Erythroblast (primary cell): ENCODE measurements around the gene EXOC1L.
"Not testable (repeated sequence)": the region's sequence is repeated elsewhere in the genome, so short reads cannot be mapped to it uniquely, and the experiment has no call there.

Experiments
- DNase-seq, 2 experiments: peaks; one replicate each; lab custom pipeline; 2025; lab: John Stamatoyannopoulos, UW
- GATA1 ChIP-seq: IDR thresholded peaks from 2 replicates; pipeline ENCODE4 v1.6.1; 2011; ENCODE audit warnings: low read depth, mild to moderate bottlenecking, control low read depth, low read length, moderate library complexity
- POLR2A ChIP-seq: IDR thresholded peaks from 2 replicates; pipeline ENCODE4 v1.6.1; 2011; ENCODE audit warnings: mild to moderate bottlenecking, low read length

The EXOC1L gene

DNA sequence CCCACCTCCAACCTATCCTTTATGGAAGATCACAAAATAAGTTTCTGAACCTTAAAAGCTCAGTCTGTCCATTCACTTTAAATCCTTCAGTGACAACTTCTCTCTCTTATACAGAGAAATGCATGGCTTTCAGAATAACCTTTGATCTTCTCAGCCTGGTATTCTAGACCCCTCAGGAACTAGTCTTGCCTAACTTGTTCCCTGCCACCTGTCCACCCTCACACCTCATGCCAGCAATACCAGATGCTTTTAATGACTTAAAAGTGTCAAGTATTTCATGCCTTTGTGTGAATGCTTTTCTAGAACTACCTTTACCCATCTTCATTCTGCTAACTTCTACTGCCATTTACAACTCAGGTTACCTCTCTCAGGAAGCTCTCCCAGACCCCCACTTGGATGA, 7.4 kb downstream of the EXOC1L start:
- DNase-seq, result no peak
- no peak for TF ChIP-seq GATA1
- no peak for TF ChIP-seq POLR2A

DNA sequence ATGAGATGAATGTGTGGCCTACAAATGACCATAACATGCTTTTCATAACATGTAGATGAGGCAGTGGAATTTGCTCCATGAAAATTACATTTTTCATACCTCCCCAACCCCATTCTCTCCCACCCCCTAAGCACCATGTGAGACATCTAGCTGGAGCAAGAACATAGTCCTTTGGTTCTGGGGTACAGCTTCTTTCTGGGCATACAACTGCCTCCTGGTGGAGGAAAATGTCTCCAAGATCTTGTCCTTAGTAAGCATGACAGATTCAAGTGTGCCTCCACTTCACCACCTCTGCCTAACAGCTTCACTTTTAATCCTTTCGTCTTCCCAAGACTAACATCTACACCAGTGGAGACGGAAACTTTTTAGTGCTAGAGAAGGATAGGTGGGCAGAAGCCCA, 8.0 kb downstream of the EXOC1L start:
- TF ChIP-seq GATA1 (no peak), POLR2A (no peak)
- DNase-seq, result no peak

DNA sequence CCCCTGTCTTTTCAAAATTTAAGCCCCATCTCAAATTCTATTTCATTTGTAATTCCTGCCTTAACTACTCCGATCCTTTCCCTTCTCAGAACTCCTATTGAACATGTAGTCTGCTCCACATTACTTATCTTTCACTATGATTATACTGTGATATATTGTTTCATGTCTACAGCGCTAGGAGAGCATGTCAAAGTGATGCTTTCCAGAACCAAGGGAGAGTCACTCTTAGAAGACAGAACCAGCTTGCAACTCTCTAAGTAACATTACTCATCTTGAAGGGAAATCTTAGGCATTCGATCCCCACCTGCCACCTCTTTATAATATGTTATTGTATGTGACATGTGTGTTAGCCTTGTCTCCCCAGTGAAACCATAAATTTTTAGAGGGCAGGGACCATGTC, 10.5 kb downstream of the EXOC1L start:
- DNase-seq, result no peak
- no peak for TF ChIP-seq POLR2A
- no peak for TF ChIP-seq GATA1

DNA sequence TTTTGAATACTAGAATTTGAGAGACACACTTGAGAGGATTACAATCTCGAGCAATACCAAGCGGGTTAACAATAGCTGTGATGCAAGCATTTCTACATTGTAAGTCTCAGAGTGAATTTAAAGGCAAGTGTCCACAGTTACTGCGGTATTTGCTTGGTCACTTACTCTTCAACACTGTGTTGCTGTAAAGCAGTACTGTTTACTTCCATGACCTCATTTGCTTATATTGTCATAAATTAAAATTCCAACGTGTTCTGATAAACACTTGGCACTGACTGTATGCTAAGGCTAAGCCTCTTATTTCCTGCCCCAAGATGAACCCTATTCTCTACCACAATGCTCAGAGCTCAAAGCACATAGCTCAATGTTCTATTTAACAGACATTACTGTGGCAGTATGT, 11.1 kb downstream of the EXOC1L start:
- TF ChIP-seq GATA1, result no peak
- no peak for TF ChIP-seq POLR2A
- DNase-seq, result no peak

DNA sequence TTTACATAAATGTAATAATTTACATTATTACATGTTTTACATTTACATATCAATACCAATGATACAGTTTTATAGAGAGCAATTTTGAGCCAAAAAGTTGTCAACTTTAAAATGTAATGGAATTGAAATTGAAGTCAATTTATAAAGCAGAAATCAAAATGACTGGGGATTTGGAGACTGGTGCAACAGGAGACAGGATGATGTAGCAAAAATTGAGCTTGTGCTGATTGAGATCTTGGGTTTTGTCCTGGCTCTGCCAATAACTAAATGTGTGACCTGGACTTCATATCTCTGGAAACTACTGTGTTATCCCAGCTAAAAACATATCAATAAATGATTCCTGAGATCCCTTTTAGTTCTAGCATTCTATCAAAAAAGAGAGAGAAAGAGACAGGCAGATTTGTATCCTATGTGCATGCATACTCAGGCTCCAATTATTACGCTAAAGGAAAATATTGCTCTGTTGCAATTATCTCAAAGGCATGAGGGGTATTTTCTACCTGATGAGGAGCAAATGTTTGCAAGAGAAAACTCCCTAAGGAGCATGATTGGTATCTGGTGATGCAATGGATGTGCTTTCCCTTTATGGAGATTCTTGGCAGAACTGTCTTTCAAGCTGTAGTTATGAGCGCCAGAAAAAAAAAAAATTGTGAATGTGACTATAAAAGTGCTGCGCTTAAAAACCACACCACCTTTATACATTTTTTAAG, 14.7 kb downstream of the EXOC1L start:
- no peak for DNase-seq
- TF ChIP-seq GATA1, result no peak
- no peak for TF ChIP-seq POLR2A

DNA sequence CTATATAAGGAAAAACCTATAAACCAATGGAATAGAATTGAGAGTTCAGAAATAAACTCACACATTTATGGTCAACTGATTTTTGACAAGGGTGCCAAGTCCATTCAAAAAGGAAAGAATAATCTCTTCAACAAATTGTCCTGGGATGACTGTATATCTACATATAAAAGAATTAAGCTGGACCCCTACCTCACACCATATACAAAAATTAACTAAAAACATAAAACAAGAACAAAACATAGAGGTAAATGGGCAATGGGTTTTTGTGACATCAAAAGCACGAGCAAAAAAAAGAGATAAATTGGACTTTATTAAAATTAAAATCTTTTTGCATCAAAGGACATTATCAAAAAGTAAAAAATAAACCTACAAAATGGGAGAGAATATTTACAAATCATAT, 18.3 kb downstream of the EXOC1L start:
- TF ChIP-seq POLR2A, result no peak
- TF ChIP-seq GATA1, result no peak
- no peak for DNase-seq

DNA sequence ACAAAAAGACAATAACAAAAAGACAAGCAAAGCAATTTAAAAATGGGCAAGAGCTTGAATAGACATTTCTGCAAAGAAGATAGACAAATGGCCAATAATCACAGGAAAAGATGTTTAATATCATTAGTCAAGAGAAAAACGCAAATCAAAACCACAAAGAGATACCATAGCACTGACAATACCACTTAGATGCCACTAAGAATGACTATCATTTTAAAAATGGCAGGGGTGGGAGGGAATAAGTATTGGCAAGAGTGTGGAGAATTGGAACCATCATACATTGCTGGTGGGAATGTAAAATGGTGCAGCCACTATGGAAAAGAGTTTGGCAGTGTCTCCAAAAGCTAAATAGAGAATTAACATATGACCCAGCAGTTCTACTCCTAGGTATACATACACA, 18.8 kb downstream of the EXOC1L start:
- no peak for TF ChIP-seq POLR2A
- TF ChIP-seq GATA1, result no peak
- no peak for DNase-seq

DNA sequence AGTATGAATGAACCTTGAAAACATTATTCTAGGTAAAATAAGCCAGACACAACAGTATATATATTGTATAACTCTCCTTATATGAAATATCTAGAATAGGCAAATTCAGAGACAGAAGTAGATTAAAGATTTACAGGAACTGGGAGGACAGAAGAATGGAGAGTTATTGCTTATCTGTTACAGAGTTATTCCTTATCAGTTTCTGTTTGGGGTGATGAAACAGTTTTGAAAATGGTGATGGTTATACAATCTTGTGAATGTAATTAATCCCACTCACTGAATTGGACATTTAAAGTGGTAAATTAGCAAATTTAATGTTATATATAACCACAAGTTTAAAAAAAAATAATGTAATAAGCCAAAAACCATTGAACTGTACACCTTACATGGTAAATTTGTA, 19.4 kb downstream of the EXOC1L start:
- no peak for TF ChIP-seq POLR2A
- no peak for TF ChIP-seq GATA1
- no peak for DNase-seq

DNA sequence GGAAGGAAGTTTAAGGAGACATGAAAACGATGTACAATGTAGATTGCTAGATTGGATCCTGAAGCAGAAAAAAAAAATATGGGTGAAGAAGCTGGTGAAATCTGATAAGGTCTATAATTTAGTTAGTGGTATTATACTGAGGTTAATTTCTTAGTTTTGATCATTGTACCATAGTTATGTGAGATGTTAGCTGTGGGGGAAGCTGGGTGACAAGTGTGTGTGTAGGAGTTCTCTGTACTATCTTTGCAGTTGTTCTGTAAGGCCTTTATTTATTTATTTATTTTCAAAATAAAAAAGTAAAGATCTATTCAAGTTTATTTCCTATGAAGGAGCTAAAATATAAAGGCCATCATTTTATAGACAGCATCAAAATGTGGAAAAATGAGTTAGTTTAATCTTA, 21.4 kb downstream of the EXOC1L start:
- TF ChIP-seq POLR2A (no peak), GATA1 (no peak)
- no peak for DNase-seq

DNA sequence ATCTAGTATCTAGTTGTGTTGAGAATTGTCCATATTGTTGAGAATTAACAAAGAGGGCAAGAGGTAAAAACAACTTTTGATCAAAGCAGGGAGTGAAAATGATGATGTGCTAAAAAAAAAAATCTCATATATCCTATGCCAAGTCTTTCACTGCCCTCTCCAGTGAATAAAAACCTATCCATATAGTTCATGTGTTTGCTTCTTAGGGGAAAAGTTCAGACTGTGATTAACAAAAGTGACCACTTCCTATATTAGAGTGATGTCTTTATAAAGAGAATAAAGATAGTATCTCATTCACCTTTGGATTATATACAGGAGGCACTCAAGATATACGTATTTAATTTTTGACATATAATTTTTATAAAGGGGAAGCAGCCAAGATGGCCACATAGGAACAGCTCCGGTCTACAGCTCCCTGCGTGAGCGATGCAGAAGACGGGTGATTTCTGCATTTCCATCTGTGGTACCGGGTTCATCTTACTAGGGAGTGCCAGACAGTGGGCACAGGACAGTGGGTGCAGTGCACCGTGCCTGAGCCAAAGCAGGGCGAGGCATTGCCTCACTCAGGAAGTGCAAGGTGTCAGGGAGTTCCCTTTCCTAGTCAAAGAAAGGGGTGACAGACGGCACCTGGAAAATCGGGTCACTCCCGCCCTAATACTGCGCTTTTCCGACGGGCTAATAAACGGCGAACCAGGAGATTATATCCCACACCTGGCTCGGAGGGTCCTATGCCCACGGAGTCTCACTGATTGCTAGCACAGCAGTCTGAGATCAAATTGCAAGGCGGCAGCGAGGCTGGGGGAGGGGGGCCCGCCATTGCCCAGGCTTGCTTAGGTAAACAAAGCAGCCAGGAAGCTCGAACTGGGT, 22.0 kb downstream of the EXOC1L start:
- not testable (repeated sequence) for DNase-seq

DNA sequence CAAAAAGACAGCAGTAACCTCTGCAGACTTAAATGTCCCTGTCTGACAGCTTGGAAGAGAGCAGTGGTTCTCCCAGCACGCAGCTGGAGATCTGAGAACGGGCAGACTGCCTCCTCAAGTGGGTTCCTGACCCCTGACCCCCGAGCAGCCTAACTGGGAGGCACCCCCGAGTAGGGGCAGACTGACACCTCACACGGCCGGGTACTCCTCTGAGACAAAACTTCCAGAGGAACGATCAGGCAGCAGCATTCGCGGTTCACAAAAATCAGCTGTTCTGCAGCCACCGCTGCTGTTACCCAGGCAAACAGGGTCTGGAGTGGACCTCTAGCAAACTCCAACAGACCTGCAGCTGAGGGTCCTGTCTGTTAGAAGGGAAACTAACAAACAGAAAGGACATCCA, 22.7 kb downstream of the EXOC1L start:
- not testable (repeated sequence) for DNase-seq

DNA sequence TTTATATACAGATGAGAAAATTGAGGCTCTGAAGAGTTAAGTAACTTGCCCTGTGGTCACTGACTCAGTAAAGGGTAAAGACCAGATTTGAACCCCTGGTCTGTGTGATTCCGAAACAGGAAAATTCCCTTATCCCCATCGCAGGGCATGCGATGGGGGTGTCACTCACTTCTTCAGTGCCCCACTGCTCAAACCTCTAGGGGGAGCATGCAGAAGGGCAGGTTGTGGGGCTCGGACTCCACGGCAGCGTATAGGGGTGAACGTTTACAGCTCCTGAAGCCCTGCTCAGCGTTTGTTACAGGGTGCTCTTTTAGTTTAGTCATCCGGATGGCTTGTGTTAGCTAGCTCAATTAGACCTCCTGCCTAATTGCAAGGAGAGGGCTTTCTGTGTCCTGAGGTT, 30.1 kb downstream of the EXOC1L start:
- DNase-seq, result no peak
- no peak for TF ChIP-seq GATA1
- no peak for TF ChIP-seq POLR2A

DNA sequence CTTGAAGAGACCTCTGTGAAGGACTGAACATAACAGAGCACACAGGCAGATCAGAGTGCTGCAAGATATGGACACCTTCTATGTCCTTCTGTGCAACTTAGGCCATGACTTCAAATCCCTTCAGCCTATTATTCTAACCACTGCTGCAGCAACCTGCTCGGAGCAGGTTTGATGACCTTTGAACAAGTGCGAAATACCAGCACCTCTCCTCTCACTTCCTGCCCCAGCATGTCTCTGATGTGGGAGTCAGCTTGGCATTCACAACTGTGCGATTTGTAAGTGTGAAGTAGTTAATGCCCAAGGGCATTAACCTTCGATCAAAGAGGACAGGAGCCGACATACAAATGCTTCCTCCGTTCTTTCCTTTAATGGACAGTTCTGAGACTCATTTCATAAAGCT, 32.3 kb downstream of the EXOC1L start:
- DNase-seq, result no peak
- no peak for TF ChIP-seq GATA1
- TF ChIP-seq POLR2A, result no peak

DNA sequence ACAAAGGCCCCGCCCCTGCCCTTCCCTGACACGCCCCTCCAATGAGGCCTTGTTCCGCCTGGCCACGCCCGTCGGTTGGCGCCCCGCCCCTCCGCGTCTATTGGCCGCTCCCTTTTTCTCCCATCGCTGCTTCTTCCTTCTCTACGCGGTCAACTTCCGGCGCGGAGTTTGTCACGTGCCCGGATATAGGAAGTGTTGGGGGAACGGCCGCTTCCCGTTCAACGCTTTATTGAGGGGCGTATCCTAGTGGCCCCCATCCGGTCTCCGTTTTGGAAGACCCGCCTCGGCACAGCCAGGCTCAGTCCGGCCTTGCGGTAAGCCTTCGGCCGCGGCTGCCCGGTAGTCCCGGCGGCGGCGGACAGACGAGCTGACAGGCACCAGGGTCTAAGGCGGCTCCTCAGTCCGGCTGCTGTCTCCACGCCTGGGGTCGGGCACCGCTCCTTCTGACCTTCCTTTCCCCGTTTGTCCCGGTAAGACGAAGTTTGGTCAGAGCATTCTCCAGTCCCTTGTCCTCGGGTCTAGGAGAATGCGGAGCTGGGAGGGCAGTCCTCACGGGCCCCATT, 34.0 kb downstream of the EXOC1L start, which contains the start of gene EXOC1:
Gene EXOC1, plus strand, starts transcription at position 165 of the 563 bp plus-strand sequence. CDS start 4,676 bp downstream, outside the sequence.
- TF ChIP-seq GATA1 (no peak), POLR2A (peak; percentile 71)

More for the DNA sequence above, 34.0 kb downstream of the EXOC1L start, which contains the start of gene EXOC1:
- peak; percentile 97 to 98 for DNase-seq
